Neural cell (in vitro differentiated cells): Measurements from ENCODE around the gene PSMB11. TPM values are rescaled to one million over a fixed set of nuclear protein-coding genes. Genes with fewer than 3 reads are reported as not detected.

Experiments used
- H2AFZ ChIP-seq: fragments of 200-600, 300-800 bp; sonication (generic), shearing (Covaris generic); 2 replicates; pipeline ENCODE4 v1.6.0; 2014; ENCODE audit warnings: low read depth, mild to moderate bottlenecking, antibody characterized with exemption, low read length, moderate library complexity
- H3F3A ChIP-seq: fragments of 200-600 bp; shearing (Covaris generic); 2 replicates; pipeline ENCODE4 v1.6.1; 2016; ENCODE audit warnings: mild to moderate bottlenecking, moderate library complexity, mixed read lengths, antibody characterized with exemption, low read length; ENCODE audit not compliant: insufficient read depth, poor library complexity, severe bottlenecking
- H3K27ac ChIP-seq: fragments of 200-600, 300-800 bp; sonication (generic), shearing (Covaris generic); 2 replicates; pipeline ENCODE4 v1.5.1; 2014; ENCODE audit warnings: mild to moderate bottlenecking, low read length, moderate library complexity
- H3K27me3 ChIP-seq: fragments of 300-800, 200-600 bp; sonication (generic), shearing (Covaris generic); 2 replicates; pipeline ENCODE4 v1.6.0; 2014; ENCODE audit warnings: mild to moderate bottlenecking, low read depth, low read length, moderate library complexity; ENCODE audit not compliant: insufficient read depth
- H3K36me3 ChIP-seq: fragments of 300-800, 200-600 bp; sonication (generic), shearing (Covaris generic); 2 replicates; pipeline ENCODE4 v1.5.1; 2014; ENCODE audit warnings: mild to moderate bottlenecking, antibody characterized with exemption, low read length, moderate library complexity; ENCODE audit not compliant: insufficient read depth
- H3K4me2 ChIP-seq: fragments of 300-800, 200-600 bp; sonication (generic), shearing (Covaris generic); 2 replicates; pipeline ENCODE4 v1.6.0; 2014; ENCODE audit warnings: mild to moderate bottlenecking, low read length
- H3K4me3 ChIP-seq: fragments of 300-800, 200-600 bp; sonication (generic), shearing (Covaris generic); 2 replicates; pipeline ENCODE4 v1.5.1; 2014; ENCODE audit warnings: mild to moderate bottlenecking, low read length, moderate library complexity
- H3K79me2 ChIP-seq: fragments of 200-600 bp; shearing (Covaris generic); replicated peaks from 2 replicates; pipeline ENCODE4 v1.6.0; 2014; ENCODE audit warnings: mild to moderate bottlenecking, low read length, moderate library complexity; ENCODE audit not compliant: insufficient read depth
- H3K9ac ChIP-seq: fragments of 300-800, 200-600 bp; sonication (generic), shearing (Covaris generic); 2 replicates; pipeline ENCODE4 v1.6.1; 2016; ENCODE audit warnings: mild to moderate bottlenecking, low read length, mixed read lengths
- H3K9me2 ChIP-seq: fragments of 200-600 bp; shearing (Covaris generic); 2 replicates; pipeline ENCODE4 v1.6.1; 2016; ENCODE audit warnings: mild to moderate bottlenecking, low read length, mixed read lengths; ENCODE audit not compliant: insufficient read depth
- H3K9me3 ChIP-seq: fragments of 200-600, 300-800 bp; sonication (generic), shearing (Covaris generic); 2 replicates; pipeline ENCODE4 v1.6.1; 2016; ENCODE audit warnings: mild to moderate bottlenecking, mixed run types, low read length, moderate library complexity, mixed read lengths
- H4K20me1 ChIP-seq: fragments of 200-600 bp; shearing (Covaris generic); 2 replicates; pipeline ENCODE4 v1.6.1; 2016; ENCODE audit warnings: mild to moderate bottlenecking, mixed run types; ENCODE audit not compliant: insufficient read depth
- CTCF ChIP-seq: fragments of 450-650 bp; IDR thresholded peaks from 2 replicates; pipeline ENCODE4 v1.5.1; 2014; ENCODE audit warnings: antibody characterized with exemption, mild to moderate bottlenecking, moderate library complexity; ENCODE audit not compliant: poor library complexity, severe bottlenecking
- EP300 ChIP-seq: fragments of 450-650 bp; conservative IDR thresholded peaks from 2 replicates; pipeline ENCODE4 v1.6.1; 2014; ENCODE audit warnings: antibody characterized with exemption, mild to moderate bottlenecking, moderate library complexity; ENCODE audit not compliant: poor library complexity, severe bottlenecking
- EZH2 ChIP-seq: fragments of 200-600, 300-800 bp; shearing (Covaris generic), sonication (generic); IDR thresholded peaks from 2 replicates; pipeline ENCODE4 v1.6.1; 2014; ENCODE audit warnings: antibody characterized with exemption, low read length, borderline replicate concordance, mild to moderate bottlenecking; ENCODE audit not compliant: insufficient read depth, poor library complexity, severe bottlenecking
- MXI1 ChIP-seq: fragments of 450-650 bp; conservative IDR thresholded peaks from 2 replicates; pipeline ENCODE4 v1.6.1; 2014; ENCODE audit warnings: antibody characterized with exemption, mild to moderate bottlenecking; ENCODE audit not compliant: poor library complexity, severe bottlenecking
- POLR2AphosphoS5 ChIP-seq: IDR thresholded peaks from 2 replicates; pipeline ENCODE4 v1.6.1; 2012
- RAD21 ChIP-seq: fragments of 450-650 bp; conservative IDR thresholded peaks from 2 replicates; pipeline ENCODE4 v1.6.1; 2014; ENCODE audit warnings: antibody characterized with exemption, mild to moderate bottlenecking, moderate library complexity
- SMC3 ChIP-seq: fragments of 450-650 bp; conservative IDR thresholded peaks from 2 replicates; pipeline ENCODE4 v1.6.1; 2014; ENCODE audit warnings: antibody characterized with exemption, mild to moderate bottlenecking, moderate library complexity; ENCODE audit not compliant: poor library complexity
- TAF1 ChIP-seq: IDR thresholded peaks from 2 replicates; pipeline ENCODE4 v1.6.1; 2012; ENCODE audit warnings: low read depth
- polyA plus RNA-seq: library from polyadenylated mRNA; depleted of rRNA; stranded (reverse); fragments of >200 nt; gene quantifications from 2 replicates; pipeline ENCODE4 v1.2.3, GENCODE V29; 2014
- TF ChIP-seq, protein P1 (sequence below): IDR thresholded peaks from 2 replicates; pipeline ENCODE4 v1.6.1; 2012; ENCODE audit warnings: borderline replicate concordance

PSMB11 gene
- polyA plus RNA-seq, 1 donor from 2014 or later = not detected

DNA sequence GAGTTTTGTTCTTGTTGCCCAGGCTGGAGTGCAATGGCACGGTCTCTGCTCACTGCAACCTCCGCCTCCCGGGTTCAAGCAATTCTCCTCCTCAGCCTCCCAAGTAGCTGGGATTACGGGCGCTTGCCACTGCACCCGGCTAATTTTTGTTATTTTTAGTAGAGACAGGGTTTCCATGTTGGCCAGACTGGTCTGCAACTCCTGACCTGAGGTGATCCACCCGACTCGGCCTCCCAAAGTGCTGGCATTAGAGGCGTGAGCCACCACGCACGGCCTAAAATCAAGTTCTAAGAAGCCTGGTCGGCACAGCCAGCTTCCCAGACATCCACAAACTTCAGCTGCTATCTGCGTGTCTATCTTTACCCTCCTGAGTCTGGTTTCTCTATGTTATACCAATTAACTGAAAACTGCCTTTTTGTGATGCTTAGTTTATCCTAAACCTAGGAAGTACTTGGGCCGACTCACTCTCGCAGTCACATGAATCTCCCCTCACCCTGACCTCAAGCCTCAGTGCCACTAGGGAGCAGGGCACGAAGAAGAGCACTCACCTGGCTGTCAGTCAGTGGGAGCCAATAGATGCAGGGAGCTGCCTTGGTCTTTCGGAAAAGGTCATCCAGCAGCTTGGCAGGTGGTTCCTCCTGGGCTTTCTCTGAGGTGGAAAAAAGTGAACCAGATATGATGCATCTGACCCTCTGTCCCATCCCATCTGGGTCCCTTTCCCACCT is 18.7 kb downstream of the PSMB11 start:
- H4K20me1 ChIP-seq = peaks cover 7% of the 10 kb centered on the region
- H3K27ac ChIP-seq = no peak overlapping the region
- no peak overlapping the region for H3K4me2 ChIP-seq
- H3K4me3 ChIP-seq = no peak overlapping the region
- no peaks in the 10 kb centered on the region for H3K9me2 ChIP-seq
- H3K9me3 ChIP-seq = no peaks in the 10 kb centered on the region
- no peaks in the 10 kb centered on the region for H3F3A ChIP-seq
- no peak overlapping the region for H2AFZ ChIP-seq
- no peak for TF ChIP-seq TAF1
- TF ChIP-seq MXI1 = no peak
- TF ChIP-seq SMC3 = no peak
- no peak for TF ChIP-seq EP300
- no peak for TF ChIP-seq EZH2
- TF ChIP-seq RAD21 = no peak
- H3K9ac ChIP-seq = no peak overlapping the region
- H3K27me3 ChIP-seq = no peaks in the 10 kb centered on the region
- H3K36me3 ChIP-seq = peaks cover 12% of the 10 kb centered on the region
- H3K79me2 ChIP-seq = peaks cover 6% of the 10 kb centered on the region

DNA sequence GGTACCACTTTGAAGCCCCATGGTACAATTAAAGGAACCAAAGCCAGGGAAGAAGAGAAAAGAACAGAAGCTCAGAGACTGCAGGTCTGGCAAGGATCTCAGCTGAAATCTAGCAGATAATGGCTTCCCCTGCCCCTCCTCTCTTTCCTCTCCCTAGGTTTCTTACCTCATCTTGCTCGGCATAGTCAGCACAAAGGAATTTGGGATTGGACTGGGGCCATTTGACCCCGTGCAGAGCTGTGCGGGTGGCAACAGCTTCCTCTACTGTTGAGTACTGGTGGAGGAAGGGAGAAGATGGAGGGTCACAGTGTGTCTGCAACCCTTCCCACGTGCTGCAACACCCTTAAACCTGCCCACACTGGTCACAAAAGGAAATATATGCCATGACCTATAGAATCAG is 20.0 kb downstream of the PSMB11 start:
- Histone ChIP-seq H3K9me3 (no peaks in the 10 kb centered on the region), H3K79me2 (peaks cover 10% of the 10 kb centered on the region), H3K27me3 (no peaks in the 10 kb centered on the region), H3K4me3 (no peak overlapping the region), H3K9ac (no peak overlapping the region), H2AFZ (no peak overlapping the region), H3K36me3 (peaks cover 17% of the 10 kb centered on the region), H3K9me2 (no peaks in the 10 kb centered on the region), H4K20me1 (peaks cover 18% of the 10 kb centered on the region), H3K27ac (no peak overlapping the region), H3K4me2 (no peak overlapping the region), H3F3A (no peaks in the 10 kb centered on the region)
- no peak for TF ChIP-seq MXI1
- no peak for TF ChIP-seq RAD21
- no peak for TF ChIP-seq CTCF
- TF ChIP-seq SMC3 = no peak
- TF ChIP-seq EP300 = no peak
- TF ChIP-seq, protein P1, sequence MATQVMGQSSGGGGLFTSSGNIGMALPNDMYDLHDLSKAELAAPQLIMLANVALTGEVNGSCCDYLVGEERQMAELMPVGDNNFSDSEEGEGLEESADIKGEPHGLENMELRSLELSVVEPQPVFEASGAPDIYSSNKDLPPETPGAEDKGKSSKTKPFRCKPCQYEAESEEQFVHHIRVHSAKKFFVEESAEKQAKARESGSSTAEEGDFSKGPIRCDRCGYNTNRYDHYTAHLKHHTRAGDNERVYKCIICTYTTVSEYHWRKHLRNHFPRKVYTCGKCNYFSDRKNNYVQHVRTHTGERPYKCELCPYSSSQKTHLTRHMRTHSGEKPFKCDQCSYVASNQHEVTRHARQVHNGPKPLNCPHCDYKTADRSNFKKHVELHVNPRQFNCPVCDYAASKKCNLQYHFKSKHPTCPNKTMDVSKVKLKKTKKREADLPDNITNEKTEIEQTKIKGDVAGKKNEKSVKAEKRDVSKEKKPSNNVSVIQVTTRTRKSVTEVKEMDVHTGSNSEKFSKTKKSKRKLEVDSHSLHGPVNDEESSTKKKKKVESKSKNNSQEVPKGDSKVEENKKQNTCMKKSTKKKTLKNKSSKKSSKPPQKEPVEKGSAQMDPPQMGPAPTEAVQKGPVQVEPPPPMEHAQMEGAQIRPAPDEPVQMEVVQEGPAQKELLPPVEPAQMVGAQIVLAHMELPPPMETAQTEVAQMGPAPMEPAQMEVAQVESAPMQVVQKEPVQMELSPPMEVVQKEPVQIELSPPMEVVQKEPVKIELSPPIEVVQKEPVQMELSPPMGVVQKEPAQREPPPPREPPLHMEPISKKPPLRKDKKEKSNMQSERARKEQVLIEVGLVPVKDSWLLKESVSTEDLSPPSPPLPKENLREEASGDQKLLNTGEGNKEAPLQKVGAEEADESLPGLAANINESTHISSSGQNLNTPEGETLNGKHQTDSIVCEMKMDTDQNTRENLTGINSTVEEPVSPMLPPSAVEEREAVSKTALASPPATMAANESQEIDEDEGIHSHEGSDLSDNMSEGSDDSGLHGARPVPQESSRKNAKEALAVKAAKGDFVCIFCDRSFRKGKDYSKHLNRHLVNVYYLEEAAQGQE = no peak
- TF ChIP-seq EZH2 = no peak
- TF ChIP-seq POLR2AphosphoS5 = no peak
